Brain microvascular endothelial cell (primary cell): ENCODE measurements around the gene MBD2.

Experiments
- DNase-seq: peaks from one replicate; pipeline ENCODE4 v3.0.0-alpha.2; 2020
- H3K27ac ChIP-seq: fragments of 250-450 bp; sonication (Bioruptor Pico); 2 replicates; pipeline ENCODE4 v1.5.1; 2020; ENCODE audit warnings: mild to moderate bottlenecking, moderate library complexity
- H3K27me3 ChIP-seq: fragments of 250-450 bp; sonication (Bioruptor Pico); replicated peaks from 2 replicates; pipeline ENCODE4 v1.5.1; 2020; ENCODE audit warnings: mild to moderate bottlenecking
- H3K36me3 ChIP-seq: fragments of 250-450 bp; sonication (Bioruptor Pico); replicated peaks from 2 replicates; pipeline ENCODE4 v1.5.1; 2020; ENCODE audit warnings: mild to moderate bottlenecking
- H3K4me3 ChIP-seq: 2 replicates; pipeline ENCODE4 v1.5.1; 2011; ENCODE audit warnings: low read depth, mild to moderate bottlenecking, control low read depth, low read length, moderate library complexity
- in situ Hi-C: cut with HindIII; loops from 2 replicates; pipeline ENCODE4 v1.10.0; 2017; ENCODE audit warnings: low sequenced_read_pairs, low pct_ligation_motif_present
- TF ChIP-seq, protein P1 (sequence below): IDR thresholded peaks from 2 replicates; pipeline ENCODE4 v1.5.1; 2011; ENCODE audit warnings: low read depth, mild to moderate bottlenecking, moderate library complexity, low read length, control low read depth, inconsistent platforms; ENCODE audit errors: missing control alignments

The MBD2 gene

GRCh38 chr18:54151376-54151775 lies 73.1 kb downstream of the MBD2 start:
- Histone ChIP-seq H3K27ac (no peak overlapping the region), H3K36me3 (peaks cover 4% of the 10 kb centered on the region), H3K27me3 (no peaks in the 10 kb centered on the region), H3K4me3 (no peak overlapping the region)
- TF ChIP-seq, protein P1, sequence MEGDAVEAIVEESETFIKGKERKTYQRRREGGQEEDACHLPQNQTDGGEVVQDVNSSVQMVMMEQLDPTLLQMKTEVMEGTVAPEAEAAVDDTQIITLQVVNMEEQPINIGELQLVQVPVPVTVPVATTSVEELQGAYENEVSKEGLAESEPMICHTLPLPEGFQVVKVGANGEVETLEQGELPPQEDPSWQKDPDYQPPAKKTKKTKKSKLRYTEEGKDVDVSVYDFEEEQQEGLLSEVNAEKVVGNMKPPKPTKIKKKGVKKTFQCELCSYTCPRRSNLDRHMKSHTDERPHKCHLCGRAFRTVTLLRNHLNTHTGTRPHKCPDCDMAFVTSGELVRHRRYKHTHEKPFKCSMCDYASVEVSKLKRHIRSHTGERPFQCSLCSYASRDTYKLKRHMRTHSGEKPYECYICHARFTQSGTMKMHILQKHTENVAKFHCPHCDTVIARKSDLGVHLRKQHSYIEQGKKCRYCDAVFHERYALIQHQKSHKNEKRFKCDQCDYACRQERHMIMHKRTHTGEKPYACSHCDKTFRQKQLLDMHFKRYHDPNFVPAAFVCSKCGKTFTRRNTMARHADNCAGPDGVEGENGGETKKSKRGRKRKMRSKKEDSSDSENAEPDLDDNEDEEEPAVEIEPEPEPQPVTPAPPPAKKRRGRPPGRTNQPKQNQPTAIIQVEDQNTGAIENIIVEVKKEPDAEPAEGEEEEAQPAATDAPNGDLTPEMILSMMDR, result no peak
- in situ Hi-C loops, result no loop called here
- no peak for DNase-seq

DNA sequence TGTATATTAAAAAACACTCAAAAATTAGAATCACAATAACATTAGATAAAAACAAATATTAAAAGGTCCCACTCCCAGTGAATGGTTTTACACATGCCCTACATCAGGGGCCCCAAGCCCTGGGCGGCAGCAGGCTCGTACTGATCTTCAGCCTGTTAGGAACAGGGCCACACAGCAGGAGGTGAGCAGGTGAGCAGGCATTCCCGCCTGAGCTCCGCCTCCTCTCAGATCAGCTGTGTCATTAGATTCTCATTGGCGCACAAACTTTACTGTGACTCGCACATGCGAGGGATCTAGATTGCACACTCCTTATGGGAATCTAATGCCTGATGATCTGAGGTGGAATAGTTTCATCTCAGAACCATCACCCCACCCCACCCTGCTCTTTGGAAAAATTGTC lies 74.2 kb downstream of the MBD2 start:
- Histone ChIP-seq H3K27ac (peak overlapping the region; percentile 97), H3K4me3 (no peak overlapping the region), H3K36me3 (peaks cover 4% of the 10 kb centered on the region), H3K27me3 (no peaks in the 10 kb centered on the region)
- TF ChIP-seq, protein P1, result no peak
- in situ Hi-C loops, result no loop called here
- DNase-seq, result no peak

- peaks cover 4% of the 10 kb centered on the region for H3K36me3 ChIP-seq
- DNase-seq, result peak; percentile 96
- H3K27me3 ChIP-seq, result no peaks in the 10 kb centered on the region
- in situ Hi-C loops, result no loop called here
- H3K27ac ChIP-seq, result peak overlapping the region; percentile 97
- TF ChIP-seq, protein P1, result no peak
- H3K4me3 ChIP-seq, result no peak overlapping the region
These were observed 75.3 kb downstream of the MBD2 start for GRCh38 chr18:54149078-54149697.

- peak overlapping the region; percentile 97 for H3K27ac ChIP-seq
These were observed 75.8 kb downstream of the MBD2 start for GRCh38 chr18:54148678-54149077.

DNA sequence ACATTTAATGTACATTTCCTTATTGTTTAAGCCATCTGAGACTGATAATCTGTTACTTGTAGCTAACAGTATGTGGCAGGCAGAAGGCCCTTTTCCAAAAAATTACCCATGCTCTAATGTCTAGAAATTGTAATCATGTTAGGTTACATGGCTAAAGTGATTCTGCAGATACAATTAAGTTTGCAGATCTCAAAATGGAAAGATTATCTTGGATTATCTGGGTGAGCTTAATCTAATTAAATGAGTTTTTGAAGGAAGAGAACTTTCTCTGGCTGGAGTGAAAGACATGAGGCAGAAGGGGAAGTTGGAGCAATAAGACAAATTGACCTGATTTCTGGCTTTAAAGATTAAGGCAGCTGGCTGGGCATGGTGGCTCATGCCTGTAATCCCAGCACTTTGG lies 76.3 kb downstream of the MBD2 start:
- TF ChIP-seq, protein P1, result no peak
- Histone ChIP-seq H3K4me3 (no peak overlapping the region), H3K27me3 (no peaks in the 10 kb centered on the region), H3K27ac (peak overlapping the region; percentile 97), H3K36me3 (peaks cover 4% of the 10 kb centered on the region)
- DNase-seq, result no peak
- in situ Hi-C loops, result no loop called here

More at GRCh38 chr18:54148678-54149077, 75.8 kb downstream of the MBD2 start:
- TF ChIP-seq, protein P1, result no peak
- no peaks in the 10 kb centered on the region for H3K27me3 ChIP-seq
- no peak for DNase-seq
- no peak overlapping the region for H3K4me3 ChIP-seq
- in situ Hi-C loops, result no loop called here
- peaks cover 4% of the 10 kb centered on the region for H3K36me3 ChIP-seq

- TF ChIP-seq, protein P1, result no peak
- no peaks in the 10 kb centered on the region for H3K36me3 ChIP-seq
- in situ Hi-C loops, result no loop called here
- no peak overlapping the region for H3K27ac ChIP-seq
- no peaks in the 10 kb centered on the region for H3K27me3 ChIP-seq
- H3K4me3 ChIP-seq, result no peak overlapping the region
- no peak for DNase-seq
These were observed 77.0 kb downstream of the MBD2 start for GRCh38 chr18:54147439-54147838.
